ENCODE measurements around the gene CACNA1D.

CACNA1D gene

GRCh38 chr3:53581671-53582070 lies 87.3 kb downstream of the CACNA1D start:
- DNase-seq (ENCODE audit: low read depth) = no peak
- TF ChIP-seq CTCF (conservative IDR thresholded peaks at IDR 0.05; ENCODE audit: low read depth, low read length) = no peak
- no peak overlapping the region for H3K4me3 ChIP-seq (ENCODE audit: low read length)

- DNase-seq (ENCODE audit: low read depth) = no peak
- no peak for TF ChIP-seq CTCF (conservative IDR thresholded peaks at IDR 0.05; ENCODE audit: low read depth, low read length)
- no peak overlapping the region for H3K4me3 ChIP-seq (ENCODE audit: low read length)
Measured at GRCh38 chr3:53583161-53583690, 88.8 kb downstream of the CACNA1D start.

- no peak for DNase-seq (ENCODE audit: low read depth)
- no peak for TF ChIP-seq CTCF (conservative IDR thresholded peaks at IDR 0.05; ENCODE audit: low read depth, low read length)
- no peak overlapping the region for H3K4me3 ChIP-seq (ENCODE audit: low read length)
Measured at GRCh38 chr3:53585049-53585448, 90.6 kb downstream of the CACNA1D start.

GRCh38 chr3:53585627-53586026 lies 91.2 kb downstream of the CACNA1D start:
- no peak overlapping the region for H3K4me3 ChIP-seq (ENCODE audit: low read length)
- TF ChIP-seq CTCF (conservative IDR thresholded peaks at IDR 0.05; ENCODE audit: low read depth, low read length) = no peak
- DNase-seq (ENCODE audit: low read depth) = no peak

GRCh38 chr3:53588122-53588521 lies 93.7 kb downstream of the CACNA1D start:
- TF ChIP-seq CTCF (conservative IDR thresholded peaks at IDR 0.05; ENCODE audit: low read depth, low read length) = no peak
- no peak for DNase-seq (ENCODE audit: low read depth)
- H3K4me3 ChIP-seq (ENCODE audit: low read length) = no peak overlapping the region

- no peak overlapping the region for H3K4me3 ChIP-seq (ENCODE audit: low read length)
- DNase-seq (ENCODE audit: low read depth) = no peak
- TF ChIP-seq CTCF (conservative IDR thresholded peaks at IDR 0.05; ENCODE audit: low read depth, low read length) = no peak
Measured at GRCh38 chr3:53589201-53589600, 94.8 kb downstream of the CACNA1D start.

GRCh38 chr3:53589806-53590205 lies 95.4 kb downstream of the CACNA1D start:
- TF ChIP-seq CTCF (conservative IDR thresholded peaks at IDR 0.05; ENCODE audit: low read depth, low read length) = no peak
- H3K4me3 ChIP-seq (ENCODE audit: low read length) = no peak overlapping the region
- DNase-seq (ENCODE audit: low read depth) = no peak
